Panc1 (cell line): ENCODE data around the gene NECTIN1. TPM values are rescaled to one million over a fixed set of nuclear protein-coding genes. Genes with fewer than 3 reads are reported as not detected.

Experiments used
- ATAC-seq: fragments of 200-7000 bp; cut with Tn5 transposase; 2 replicates; pipeline ENCODE4 v1.9.1; 2020; ENCODE audit warnings: mild to moderate bottlenecking, moderate library complexity
- BruUV-seq: library from RNA; stranded (reverse); fragments of 400-500 nt; replicated peaks from 2 replicates; lab custom pipeline; 2021; lab: Mats Ljungman, UMichigan
- CTCF ChIA-PET: fragments of 300-600 bp; sonication (Branson Sonifier 250); formaldehyde crosslinking; loops from one replicate; lab custom pipeline; 2022; ENCODE audit warnings: antibody characterized with exemption; lab: Charles Lee
- POLR2A ChIA-PET: fragments of 300-600 bp; sonication (Branson Sonifier 250); formaldehyde crosslinking; loops from one replicate; lab custom pipeline; 2022; ENCODE audit warnings: antibody characterized with exemption; lab: Charles Lee
- DNase-seq: peaks from one replicate; pipeline ENCODE4 v3.0.0-alpha.2; 2010; ENCODE audit warnings: low read depth, low spot score
- H3K27ac ChIP-seq: 2 replicates; pipeline ENCODE4 v1.5.1; 2011; ENCODE audit warnings: mild to moderate bottlenecking, low read length, inconsistent platforms
- H3K27me3 ChIP-seq: fragments of 200-500 bp; sonication (Bioruptor generic); 2 replicates; pipeline ENCODE4 v1.6.0; 2014; ENCODE audit warnings: low read length, inconsistent platforms; ENCODE audit not compliant: control insufficient read depth, insufficient read depth
- H3K36me3 ChIP-seq: fragments of 200-500 bp; sonication (Bioruptor generic); 2 replicates; pipeline ENCODE4 v1.5.1; 2014; ENCODE audit warnings: inconsistent platforms, mild to moderate bottlenecking, low read length, moderate library complexity; ENCODE audit not compliant: control insufficient read depth, insufficient read depth
- H3K4me1 ChIP-seq: 2 replicates; pipeline ENCODE4 v1.5.1; 2011; ENCODE audit warnings: inconsistent platforms, mild to moderate bottlenecking, low read length, moderate library complexity; ENCODE audit not compliant: control insufficient read depth, insufficient read depth
- H3K4me3 ChIP-seq, 2 experiments: 2 replicates each; pipeline ENCODE4 v1.5.1; 2011 to 2012; ENCODE audit warnings: low read depth in 2 of 2, low read length in 2 of 2, mild to moderate bottlenecking in 2 of 2, inconsistent platforms in 1 of 2, moderate library complexity in 1 of 2
- H3K9me3 ChIP-seq: fragments of 200-500 bp; sonication (Bioruptor generic); 2 replicates; pipeline ENCODE4 v1.5.1; 2014; ENCODE audit warnings: low read depth, mild to moderate bottlenecking, inconsistent platforms, low read length, moderate library complexity; ENCODE audit not compliant: control insufficient read depth, insufficient read depth
- CTCF ChIP-seq: fragments of 450-650 bp; IDR thresholded peaks from 2 replicates; pipeline ENCODE4 v1.5.1; 2017; ENCODE audit warnings: mild to moderate bottlenecking
- POLR2AphosphoS5 ChIP-seq: IDR thresholded peaks from 2 replicates; pipeline ENCODE4 v1.6.1; 2012; ENCODE audit warnings: mild to moderate bottlenecking, low read depth, low read length, moderate library complexity
- REST ChIP-seq, 2 experiments: IDR thresholded peaks; 2 replicates each; pipeline ENCODE4 v1.6.1; 2011 to 2012; ENCODE audit warnings: low read depth in 2 of 2, control low read depth in 1 of 2, low read length in 1 of 2, mild to moderate bottlenecking in 1 of 2, moderate library complexity in 1 of 2; ENCODE audit not compliant: insufficient read depth in 1 of 2
- SIN3A ChIP-seq: IDR thresholded peaks from 2 replicates; pipeline ENCODE4 v1.6.1; 2012; ENCODE audit warnings: low read depth, mild to moderate bottlenecking, low read length, moderate library complexity, borderline replicate concordance; ENCODE audit not compliant: insufficient read depth
- TCF7L2 ChIP-seq: IDR thresholded peaks from 2 replicates; pipeline ENCODE4 v1.6.1; 2011; ENCODE audit warnings: mild to moderate bottlenecking, low read depth, low read length, inconsistent platforms
- in situ Hi-C: cut with HindIII; loops from 2 replicates; pipeline ENCODE4 v1.10.0; 2016; ENCODE audit warnings: low sequenced_read_pairs, low pct_unique_long_range_greater_than_20kb
- intact Hi-C: fragments of 100-400 bp; cut with micrococcal nuclease; formaldehyde crosslinking; loops from one replicate; pipeline ENCODE4 v1.10.0; 2022; ENCODE audit not compliant: unreplicated experiment
- total RNA-seq: library from RNA; stranded (reverse); gene quantifications from one replicate; pipeline ENCODE4 v1.2.1, GENCODE V29; 2021; ENCODE audit not compliant: unreplicated experiment

NECTIN1 gene
- total RNA-seq, 1 experiment from 2014 or later = 14.6 TPM

- H3K27ac ChIP-seq = no peak overlapping the region
- H3K36me3 ChIP-seq = no peaks in the 10 kb centered on the region
- ATAC-seq (peak; percentile 57; the same call in 1 of the 2 replicates), DNase-seq (no peak)
- H3K4me1 ChIP-seq = no peaks in the 10 kb centered on the region
- H3K4me3 ChIP-seq = no peak overlapping the region
- in situ Hi-C loops (no loop called here), intact Hi-C loops (no loop called here)
- BruUV-seq = no TSS peak
- CTCF ChIA-PET = no interaction called here
- POLR2A ChIA-PET = no interaction called here
- H3K9me3 ChIP-seq = no peaks in the 10 kb centered on the region
- peaks cover 14% of the 10 kb centered on the region for H3K27me3 ChIP-seq
- TF ChIP-seq TCF7L2 = no peak
- TF ChIP-seq REST (IDR thresholded peaks at IDR 0.05; ENCODE audit: insufficient read depth in 1 of 2, low read depth in 2 of 2, low read length in 1 of 2) = no peak
- no peak for TF ChIP-seq POLR2AphosphoS5
- TF ChIP-seq SIN3A = no peak
- no peak for TF ChIP-seq CTCF
Measured at GRCh38 chr11:119605137-119605665, 123.8 kb downstream of the NECTIN1 start.

GRCh38 chr11:119602745-119603373 lies 126.1 kb downstream of the NECTIN1 start:
- Histone ChIP-seq H3K4me1 (no peaks in the 10 kb centered on the region), H3K27me3 (peaks cover 8% of the 10 kb centered on the region; the same call in 1 of the 2 replicates), H3K4me3 (no peak overlapping the region), H3K27ac (no peak overlapping the region), H3K9me3 (no peaks in the 10 kb centered on the region), H3K36me3 (no peaks in the 10 kb centered on the region)
- intact Hi-C loops (no loop called here), in situ Hi-C loops (no loop called here)
- ChIA-PET CTCF (interaction anchor here (0.6 kb wide), 1 partner anchor 16 kb away, joined by 6 read pairs; no protein-coding TSS in a partner anchor), POLR2A (no interaction called here)
- BruUV-seq = no TSS peak
- ATAC-seq (no peak), DNase-seq (no peak)
- no peak for TF ChIP-seq SIN3A
- peak; percentile 59; the same call in 1 of the 2 replicates for TF ChIP-seq CTCF
- no peak for TF ChIP-seq POLR2AphosphoS5
- TF ChIP-seq REST (IDR thresholded peaks at IDR 0.05; ENCODE audit: insufficient read depth in 1 of 2, low read depth in 2 of 2, low read length in 1 of 2) = no peak
- no peak for TF ChIP-seq TCF7L2
